NOMO-1 treated with dmso at 0.1 percent for 144 hours (cell line): ENCODE measurements around the gene GFAP.
"Not testable (repeated sequence)": the region's sequence is repeated elsewhere in the genome, so short reads cannot be mapped to it uniquely, and the experiment has no call there.

Experiments
- DNase-seq: peaks from one replicate; lab custom pipeline; 2025; ENCODE audit not compliant: unreplicated experiment; lab: John Stamatoyannopoulos, UW

The GFAP gene

DNA sequence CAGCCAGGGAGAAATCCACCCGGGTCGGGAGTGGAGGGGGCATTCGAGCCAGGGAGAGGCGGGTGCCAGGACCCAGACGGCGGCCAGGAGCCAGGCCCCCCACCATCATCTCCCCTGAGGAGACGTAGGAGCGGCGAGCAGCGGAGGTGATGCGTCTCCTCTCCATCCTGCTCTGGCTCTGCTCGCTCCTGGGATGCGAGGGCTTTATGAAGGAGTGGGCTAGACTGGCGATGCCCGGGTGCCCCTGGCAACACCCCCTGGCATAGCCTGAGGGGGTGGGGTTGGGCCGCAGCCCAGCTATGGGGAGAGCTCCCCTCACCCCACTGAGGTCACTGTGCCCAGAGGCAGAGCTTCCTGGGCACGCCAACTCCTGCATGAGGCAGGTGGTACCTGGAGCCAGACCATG lies at the start of gene GFAP:
Gene GFAP, minus strand, starts transcription at position 180 of the 406 bp plus-strand sequence. Its CDS starts 14 bp downstream, at position 166.
- no peak for DNase-seq

DNA sequence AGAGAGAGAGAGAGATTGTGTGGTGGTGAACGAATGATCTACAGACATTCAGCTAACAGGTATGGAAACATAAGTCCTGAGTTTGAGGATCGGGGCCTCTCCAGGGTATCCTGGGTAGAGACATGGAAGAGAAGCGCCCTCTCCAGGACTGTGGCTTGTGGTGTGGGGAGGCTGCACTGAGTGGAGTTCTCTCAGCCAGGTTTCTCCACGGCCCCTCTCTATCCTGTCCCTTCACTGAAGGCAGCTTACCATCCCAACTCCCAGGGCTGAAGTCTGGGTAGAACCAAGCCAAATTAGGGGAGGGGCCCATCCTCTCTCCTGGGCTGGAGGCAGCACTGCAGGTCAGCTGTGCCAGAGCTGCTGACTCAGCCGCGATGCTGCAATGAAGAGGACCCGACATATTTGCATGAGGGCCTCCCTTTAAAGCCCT lies 46.6 kb upstream of the GFAP start:
- no peak for DNase-seq

DNA sequence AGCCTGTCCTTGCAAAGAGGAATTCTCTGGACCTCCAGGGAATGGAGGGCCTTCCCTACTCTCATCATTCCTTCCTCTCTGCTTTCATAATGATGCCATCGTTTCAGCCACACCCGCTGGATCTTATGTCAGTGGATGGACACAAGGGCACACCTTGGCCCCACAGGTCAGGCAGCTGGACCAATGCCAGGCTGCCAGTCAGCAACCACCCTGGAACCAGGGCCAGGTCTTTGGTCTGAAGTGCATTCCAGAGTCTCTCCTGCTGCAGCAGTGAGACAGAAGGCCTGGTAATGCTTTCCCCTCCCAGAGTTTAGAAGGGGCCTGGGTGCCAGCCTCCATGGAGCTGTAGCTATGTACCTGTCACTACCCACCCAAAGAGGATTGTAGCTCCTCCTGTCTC lies 45.4 kb upstream of the GFAP start:
- DNase-seq: no peak

DNA sequence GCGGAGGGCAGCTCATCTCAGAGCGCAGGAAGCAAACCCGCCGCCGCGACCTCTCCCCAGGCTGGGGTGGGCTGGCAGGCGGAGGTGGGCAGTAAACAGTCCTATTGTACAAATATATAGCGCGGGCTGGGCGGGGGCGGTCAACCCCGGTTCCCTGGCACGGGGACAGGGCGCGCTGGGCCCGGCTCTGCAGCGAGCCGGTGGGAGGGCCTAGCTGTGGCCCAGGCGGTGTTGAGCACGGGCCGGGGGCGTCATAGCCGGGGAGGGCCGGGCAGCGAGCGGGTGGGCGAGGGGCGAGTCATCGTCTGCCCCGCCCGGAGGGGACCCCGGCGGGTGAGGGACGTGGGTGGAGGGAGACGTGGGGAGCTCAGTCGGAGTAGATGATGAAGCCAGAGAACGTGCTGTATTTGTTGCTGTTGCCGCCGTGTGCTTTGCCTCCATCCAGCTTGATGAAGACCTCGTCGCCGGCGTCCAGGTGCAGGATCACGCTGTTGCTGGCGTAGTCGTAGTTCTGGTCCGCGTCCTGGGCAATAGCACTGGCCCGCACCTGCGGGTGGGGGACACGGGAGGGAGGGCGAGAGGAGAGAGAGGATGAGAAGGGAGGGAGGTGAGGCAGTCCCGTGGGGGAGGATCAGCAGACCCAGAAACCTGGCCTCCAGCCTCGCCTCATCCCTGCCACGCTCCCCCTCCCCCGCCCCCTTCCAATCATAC lies 44.7 kb upstream of the GFAP start:
- DNase-seq: no peak

DNA sequence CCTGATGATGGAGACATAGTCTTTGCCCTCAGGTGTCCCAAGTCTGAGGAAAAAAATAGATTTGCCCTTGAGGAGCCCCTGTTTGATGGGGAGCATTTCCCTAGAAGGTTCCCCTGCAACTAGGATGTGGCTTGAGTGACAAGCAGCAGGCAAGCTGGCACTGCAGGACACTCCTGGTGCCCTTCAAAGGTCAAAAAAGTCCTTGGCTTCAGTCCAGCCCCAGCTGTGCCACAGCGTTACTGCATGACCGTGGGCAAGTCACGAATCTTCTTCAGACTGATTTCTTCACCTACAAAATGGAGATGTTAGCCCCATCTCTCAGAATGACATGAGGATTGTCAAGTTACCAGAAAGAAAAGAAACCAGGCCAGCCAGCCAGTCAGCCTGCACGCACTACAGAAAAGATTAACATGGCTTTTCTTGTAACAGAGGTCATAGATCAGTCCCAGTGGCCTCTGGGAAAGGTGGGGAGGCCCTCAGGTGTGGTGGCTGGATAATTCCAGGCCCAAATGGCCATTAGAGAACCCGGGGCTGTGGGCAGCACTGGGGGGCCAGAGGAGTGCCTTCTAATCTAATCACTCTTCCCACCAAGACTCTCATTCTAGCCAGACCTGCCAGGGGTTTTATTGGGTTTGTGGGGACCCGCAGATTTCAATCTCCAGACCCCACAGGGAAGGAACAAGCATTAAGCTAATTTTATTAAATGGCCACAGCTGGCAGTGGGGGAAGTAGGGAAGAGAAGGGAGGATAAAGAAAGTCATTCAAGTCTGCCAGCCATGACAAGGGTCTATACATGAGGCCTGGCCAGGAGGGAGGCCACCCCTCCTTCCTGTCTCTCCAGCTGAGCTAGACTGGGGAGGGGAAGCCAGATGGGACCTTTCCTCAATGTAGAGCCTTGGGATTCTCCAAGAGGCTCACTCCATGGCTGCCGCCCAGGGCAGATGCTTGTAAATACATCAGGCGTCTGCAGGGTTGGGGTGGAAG lies 42.0 kb upstream of the GFAP start:
- no peak for DNase-seq

DNA sequence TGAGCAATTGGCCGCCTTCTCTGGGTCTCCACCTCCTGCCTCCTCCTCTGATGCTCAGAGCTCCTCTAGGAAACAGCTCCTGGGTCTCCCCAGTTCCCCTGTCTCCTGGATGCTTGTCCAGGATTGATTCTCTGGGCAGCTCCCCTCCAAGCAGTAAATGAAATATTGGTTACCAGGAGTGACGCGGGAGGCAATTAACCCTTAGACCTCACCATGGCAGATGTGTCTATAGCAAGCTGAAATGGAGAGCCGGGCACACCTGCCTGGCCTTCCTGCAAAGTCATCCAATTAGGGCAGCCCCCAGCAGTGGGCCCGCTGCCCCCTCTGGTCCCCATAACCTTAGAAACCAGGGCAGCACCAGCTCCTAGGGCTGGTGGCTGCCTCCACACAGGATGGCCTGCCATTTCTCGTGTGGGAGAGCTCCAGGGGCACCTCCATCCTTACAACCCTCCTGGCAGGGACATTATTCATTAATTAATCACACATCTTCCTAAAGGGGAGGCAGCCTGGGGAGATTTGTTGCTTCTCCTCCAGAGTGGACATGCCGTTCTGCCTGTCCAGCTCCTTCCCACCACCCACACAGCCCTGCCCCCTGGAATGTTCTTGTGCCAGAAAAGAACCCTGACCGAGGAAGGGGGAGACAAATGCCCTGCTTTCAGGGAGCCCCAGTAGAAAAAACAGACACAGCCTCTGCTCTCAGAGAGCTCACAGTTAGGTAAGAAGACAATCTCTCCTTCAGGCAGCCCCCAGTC lies 40.5 kb upstream of the GFAP start:
- DNase-seq: no peak

DNA sequence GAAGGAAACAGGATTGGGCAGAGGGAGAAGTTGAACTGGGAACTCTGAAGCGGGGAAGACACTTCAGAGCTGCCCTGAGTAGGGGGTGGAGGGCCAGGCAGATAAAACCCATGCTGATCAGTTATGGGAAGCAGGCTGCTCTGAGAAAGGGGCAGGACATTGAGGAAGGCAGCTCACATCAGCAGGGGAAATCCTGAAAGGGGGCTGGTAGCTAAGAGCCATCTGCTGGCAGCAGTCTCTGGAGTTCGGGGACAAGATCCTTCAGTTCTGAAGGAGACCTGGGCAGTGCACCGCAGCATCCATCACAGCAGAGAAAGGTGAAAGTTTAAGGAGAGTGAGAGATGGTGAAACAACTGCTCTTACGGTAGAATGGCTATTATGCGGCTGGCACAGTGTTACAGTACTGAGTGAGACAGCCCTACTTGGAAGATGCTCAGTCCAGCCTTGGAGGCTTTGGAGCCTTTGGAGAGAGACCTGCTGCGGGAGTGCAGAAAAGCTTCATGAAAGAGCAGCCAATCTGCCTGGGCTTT lies 37.7 kb upstream of the GFAP start:
- no peak for DNase-seq

DNA sequence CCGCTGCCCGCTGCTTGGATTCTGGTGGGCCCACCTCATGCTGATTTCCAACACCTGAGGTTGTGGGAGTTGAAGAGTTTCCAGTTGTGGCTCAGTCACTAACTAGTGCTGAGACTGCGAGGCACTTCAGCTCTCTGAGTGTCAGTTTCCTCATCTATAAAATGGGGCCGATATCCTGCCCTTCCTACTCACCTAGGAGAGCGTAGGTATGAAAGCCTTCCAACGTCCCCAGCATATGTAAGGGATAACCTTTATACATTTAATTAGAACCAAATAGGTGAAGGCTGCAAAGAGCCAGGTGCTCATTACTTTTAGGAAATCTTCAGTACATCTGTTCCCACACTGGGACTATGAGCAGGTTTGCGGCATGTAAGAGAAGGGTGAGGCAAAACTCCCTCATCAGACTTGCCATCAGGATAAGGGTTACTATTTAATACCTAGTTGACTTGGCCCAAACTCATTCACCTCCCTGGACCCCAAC lies 33.1 kb upstream of the GFAP start:
- DNase-seq: no peak

DNA sequence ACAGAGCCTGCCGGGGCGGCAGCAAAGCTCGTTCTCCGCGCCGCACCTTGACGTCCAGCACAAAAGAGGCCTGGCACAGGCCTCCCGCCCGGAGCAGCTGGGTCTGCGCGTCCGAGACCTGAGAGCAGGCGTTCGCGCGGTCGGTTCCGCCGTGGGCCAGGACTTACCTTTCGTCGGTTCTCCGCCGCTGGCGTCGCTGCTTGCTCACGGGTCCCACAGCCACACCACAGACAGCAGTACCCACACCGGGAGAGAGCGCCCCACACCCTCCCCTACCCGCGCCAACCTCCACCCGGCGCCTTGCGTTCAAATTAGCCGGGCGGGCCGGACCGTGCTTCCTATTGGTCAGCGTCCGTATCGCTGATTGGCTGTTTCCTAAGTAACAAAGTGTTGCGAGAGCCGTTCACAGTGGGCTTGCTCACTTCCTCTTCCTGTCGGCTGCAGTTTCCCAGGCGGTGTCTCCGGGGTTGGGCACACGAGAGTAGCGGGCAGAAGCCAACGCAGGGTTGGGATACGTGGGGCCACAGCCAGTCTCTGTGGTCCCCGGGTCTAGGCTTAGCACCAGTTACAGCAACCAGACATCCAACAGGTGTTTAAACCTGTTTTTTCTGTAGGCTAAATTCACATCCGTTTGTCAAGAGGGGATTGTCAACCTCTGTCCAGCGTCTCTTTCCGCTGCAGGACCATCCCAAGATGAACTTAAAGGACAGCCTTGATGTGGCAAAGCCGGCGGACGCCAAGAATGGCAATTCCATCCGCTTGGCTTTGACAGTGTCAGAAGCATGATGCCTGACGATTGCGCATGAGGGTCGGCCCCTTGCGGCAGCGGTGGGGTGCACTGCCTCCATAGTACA lies 32.4 kb upstream of the GFAP start, which contains the start of gene KIF18B:
Gene KIF18B, minus strand, starts transcription at position 313 of the 854 bp plus-strand sequence. CDS start 11,429 bp downstream, outside the sequence.
- peak; percentile 96 for DNase-seq

DNA sequence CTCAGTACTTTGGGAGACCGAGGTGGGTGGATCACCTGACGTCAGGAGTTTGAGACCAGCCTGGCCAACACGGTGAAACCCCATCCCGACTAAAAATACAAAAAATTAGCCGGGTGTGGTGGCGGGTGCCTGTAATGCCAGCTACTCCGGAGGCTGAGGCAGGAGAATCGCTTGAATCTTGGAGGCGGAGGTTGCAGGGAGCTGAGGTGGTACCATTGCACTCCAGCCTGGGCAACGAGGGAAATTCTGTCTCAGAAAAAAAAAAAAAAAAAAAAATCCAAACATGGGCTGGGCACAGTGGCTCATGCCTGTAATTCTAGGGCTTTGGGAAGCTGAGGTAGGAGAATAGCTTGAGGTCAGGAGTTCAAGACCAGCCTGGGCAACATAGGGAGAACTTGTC lies 30.4 kb upstream of the GFAP start:
- not testable (repeated sequence) for DNase-seq

DNA sequence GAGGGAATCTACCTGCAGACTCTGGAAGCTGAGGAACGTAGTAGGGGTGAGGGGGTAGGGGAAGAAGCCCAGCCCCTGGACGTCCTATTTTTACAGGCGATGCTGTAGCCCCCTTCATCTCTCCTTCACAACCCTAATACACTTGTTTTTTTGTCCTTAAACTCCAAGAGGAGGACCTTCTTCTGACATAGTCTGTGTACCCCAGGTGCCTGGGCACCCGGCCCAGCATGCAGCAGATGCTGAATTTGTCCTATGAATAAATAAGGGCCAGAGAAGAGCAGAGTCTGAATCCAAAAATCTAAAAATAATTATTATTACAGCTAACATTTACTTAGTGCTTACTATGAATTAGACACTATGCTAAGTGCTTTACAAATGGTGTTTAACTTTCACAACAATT lies 27.2 kb upstream of the GFAP start:
- DNase-seq: no peak

DNA sequence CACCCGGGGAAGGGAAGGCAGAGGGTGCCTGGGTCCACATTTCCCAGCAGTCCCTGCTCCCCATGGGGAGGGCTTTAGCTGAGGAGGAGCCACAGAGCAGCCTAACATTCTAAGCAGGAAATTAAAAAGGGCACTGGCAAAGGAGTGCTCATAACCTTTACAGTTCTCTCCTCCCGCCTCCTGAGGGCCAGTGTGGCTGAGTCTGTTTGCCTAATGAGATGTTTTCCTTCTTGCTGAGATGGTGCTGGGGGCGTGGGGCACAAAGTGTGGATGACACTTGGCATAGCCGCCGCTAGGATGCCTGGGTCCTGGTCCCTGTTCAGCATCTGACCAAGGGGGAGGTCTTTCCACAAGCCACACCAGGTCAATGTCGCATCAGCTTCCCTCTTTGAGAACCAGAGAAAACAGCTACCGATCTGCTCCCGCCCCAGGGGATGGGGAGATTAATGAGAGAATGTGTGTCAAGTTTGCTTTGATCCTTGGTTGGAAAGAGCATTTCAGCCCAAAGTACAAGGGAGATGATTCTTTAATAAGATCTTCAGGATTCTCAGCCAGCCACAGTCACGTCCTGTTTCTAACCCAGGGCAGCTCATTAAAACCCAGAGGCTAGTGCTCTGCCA lies 26.5 kb upstream of the GFAP start:
- no peak for DNase-seq

DNA sequence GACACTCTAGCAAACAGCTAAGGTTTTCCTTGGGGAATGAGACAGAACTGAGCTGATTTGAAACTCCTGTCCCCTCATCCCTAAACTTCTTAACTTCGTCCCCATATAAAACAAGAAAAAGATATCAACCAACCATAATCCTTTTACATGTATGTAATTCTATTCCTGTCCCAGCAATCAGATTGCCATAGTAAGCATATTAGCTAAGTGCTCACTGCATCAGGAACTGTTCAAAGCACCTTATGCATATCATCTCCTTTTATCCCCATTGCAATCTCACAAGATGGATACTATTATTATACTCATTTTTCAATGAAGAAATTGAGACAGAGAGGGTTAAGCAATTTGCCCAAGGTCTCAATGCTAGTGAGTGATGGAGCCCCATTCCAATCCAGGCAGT lies 25.5 kb upstream of the GFAP start:
- no peak for DNase-seq

DNA sequence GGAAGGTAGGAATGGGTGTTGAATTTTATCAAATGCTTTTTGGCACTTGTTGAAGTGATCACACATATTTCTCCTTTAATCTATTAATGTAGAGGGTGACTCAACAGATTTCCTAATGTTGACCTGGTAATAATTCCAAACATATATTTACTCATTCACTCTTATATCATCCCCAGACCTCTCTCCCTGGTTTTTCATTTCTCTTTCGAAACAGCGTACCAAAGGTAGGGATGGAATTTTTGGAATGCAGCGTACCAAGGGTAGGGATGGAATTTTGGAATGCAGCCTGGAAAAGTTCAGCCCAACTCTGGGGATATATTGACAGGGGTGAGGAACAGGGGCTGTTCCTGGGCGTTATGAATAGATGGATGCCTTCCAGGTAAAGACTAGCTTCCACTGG lies 25.0 kb upstream of the GFAP start:
- DNase-seq: no peak

DNA sequence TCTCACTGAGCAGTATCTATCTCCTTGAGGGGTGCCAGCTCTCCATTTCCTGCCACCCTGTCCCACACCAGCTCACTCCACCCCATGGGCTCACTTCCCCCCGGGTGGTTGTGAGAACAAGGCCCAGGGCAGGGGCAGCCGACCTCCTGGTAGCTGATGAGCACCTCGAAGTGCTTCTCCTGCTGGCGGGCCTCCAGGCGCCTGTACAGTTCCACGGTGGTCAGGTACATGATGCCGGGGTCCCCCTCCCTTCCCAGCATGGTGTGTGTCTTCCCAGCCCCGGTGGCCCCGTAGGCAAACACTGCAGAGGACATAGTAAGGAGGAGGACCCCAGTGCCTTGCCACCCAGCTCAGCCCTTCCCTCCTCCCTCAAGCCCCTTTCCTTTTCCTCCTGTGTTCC lies 19.8 kb upstream of the GFAP start:
- no peak for DNase-seq

DNA sequence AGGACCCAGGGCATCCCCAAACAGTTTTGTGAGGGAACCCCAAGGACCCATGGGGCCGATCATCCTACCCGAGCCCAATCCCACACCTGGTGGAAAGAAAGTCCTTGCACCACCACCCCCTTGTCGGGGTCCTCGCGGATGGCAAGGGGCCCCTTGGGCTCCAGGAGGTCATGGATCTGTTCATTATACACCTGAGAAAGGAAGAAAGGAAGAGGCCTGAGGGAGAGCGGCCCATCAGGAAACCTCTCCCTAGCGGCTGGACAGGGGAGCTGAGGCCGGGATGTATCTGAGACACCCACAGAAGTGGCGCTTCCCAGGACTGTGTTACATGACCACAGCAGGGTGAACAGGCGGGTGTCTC lies 19.4 kb upstream of the GFAP start:
- DNase-seq: no peak

DNA sequence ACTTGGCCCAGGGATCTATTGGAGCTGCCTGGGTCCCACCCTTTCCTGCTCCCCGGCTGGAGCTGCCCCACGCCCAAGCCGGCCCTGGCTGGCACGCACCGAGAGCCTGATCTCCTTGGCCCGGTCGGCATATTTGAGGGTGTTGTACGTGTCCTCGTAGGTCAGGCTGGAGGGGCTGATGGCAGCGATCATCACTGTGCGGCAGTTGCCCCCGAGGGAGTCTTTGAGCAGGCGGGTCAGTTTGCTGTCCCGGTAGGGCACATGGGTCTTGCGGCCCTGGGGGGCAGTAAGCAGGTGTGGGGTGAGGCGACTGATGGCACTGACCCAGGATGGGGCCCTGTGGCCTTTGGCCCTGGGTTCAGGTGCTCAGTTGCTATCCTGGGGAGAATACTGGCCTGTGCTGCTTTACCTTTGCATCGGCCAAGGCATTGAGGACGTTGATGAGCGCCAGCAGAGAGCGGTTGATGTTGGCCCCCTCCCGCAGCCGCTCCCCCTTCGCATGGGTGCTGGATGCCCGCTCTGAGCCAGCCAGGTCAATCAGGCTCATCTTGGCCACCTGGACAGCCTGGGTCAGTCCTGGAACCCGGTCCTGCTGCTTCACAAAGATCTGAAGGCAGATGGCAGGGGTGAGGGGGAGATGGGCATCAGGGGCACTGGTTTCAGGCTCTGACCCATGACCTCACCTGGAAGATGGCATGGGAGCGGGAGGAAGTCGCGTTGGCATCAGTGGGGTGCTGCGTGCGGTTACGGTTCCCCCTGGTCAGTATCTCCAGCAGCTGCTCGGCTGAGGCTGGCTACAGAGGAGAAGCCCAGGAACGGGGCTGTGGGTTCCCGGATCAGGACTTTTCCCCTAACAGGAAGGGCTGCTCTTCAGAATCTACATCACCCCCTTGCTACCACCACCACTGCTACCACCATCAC lies 18.8 kb upstream of the GFAP start:
- DNase-seq: no peak

DNA sequence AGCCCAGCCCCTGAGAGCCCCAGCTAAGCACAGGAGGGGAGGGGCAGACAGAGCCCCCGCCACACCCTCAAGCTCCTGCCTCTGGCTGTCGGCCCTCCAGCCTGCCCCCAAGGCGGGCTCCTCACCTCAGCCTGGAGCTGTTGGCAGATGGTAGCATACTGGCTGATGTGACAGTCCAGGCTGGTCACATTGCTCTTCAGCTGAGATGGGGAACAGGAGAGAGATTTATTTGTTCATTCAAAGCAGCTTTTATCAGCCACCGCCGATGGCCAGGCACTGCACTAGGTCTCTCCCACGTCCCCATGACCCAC lies 17.4 kb upstream of the GFAP start:
- no peak for DNase-seq
